Kidney (tissue), 14 donors: Measurements from ENCODE around the gene PIK3R1. TPM values are rescaled to one million over a fixed set of nuclear protein-coding genes. Genes with fewer than 3 reads are reported as not detected.

Experiments
- DNase-seq, 5 donors: peaks; one replicate each; pipeline ENCODE4 v3.0.0-alpha.2; 2013 to 2020
- FAIRE-seq: peaks from 2 replicates; lab custom pipeline; 2012; peaks lifted over from hg19 to GRCh38; lab: Jason Lieb, UNC
- H3K27ac ChIP-seq, 2 donors: one replicate each; pipeline ENCODE4 v1.7.0; 2013; ENCODE audit warnings: low read depth in 2 of 2, low read length in 2 of 2, inconsistent platforms in 1 of 2
- H3K27me3 ChIP-seq: one replicate; pipeline ENCODE4 v1.7.1; 2013; ENCODE audit warnings: low read length, inconsistent platforms; ENCODE audit not compliant: control insufficient read depth, insufficient read depth
- H3K36me3 ChIP-seq, 3 donors: one replicate each; pipeline versions ENCODE4 v1.7.0 to v1.7.1; 2013; ENCODE audit warnings: low read length in 3 of 3, control low read depth in 1 of 3, inconsistent platforms in 1 of 3; ENCODE audit not compliant: insufficient read depth in 3 of 3, control insufficient read depth in 2 of 3
- H3K4me1 ChIP-seq, 3 donors: one replicate each; pipeline versions ENCODE4 v1.7.0 to v1.7.1; 2013; ENCODE audit warnings: low read length in 3 of 3, inconsistent platforms in 1 of 3, low read depth in 1 of 3; ENCODE audit not compliant: control insufficient read depth in 2 of 3, insufficient read depth in 2 of 3
- H3K4me3 ChIP-seq, 3 donors: one replicate each; pipeline versions ENCODE4 v1.7.0 to v1.8.1; 2013; ENCODE audit warnings: low read length in 3 of 3, control low read depth in 1 of 3, inconsistent platforms in 1 of 3
- H3K9ac ChIP-seq, 3 donors: one replicate each; pipeline versions ENCODE4 v1.7.0 to v1.7.1; 2013; ENCODE audit warnings: low read length in 3 of 3, control low read depth in 1 of 3, inconsistent platforms in 1 of 3
- H3K9me3 ChIP-seq, 3 donors: one replicate each; pipeline versions ENCODE4 v1.7.0 to v1.7.1; 2013; ENCODE audit warnings: low read length in 3 of 3, control low read depth in 1 of 3, inconsistent platforms in 1 of 3; ENCODE audit not compliant: control insufficient read depth in 2 of 3, insufficient read depth in 1 of 3
- CTCF ChIP-seq: IDR thresholded peaks from 3 replicates; pipeline ENCODE4 v1.5.1; 2012; ENCODE audit warnings: mild to moderate bottlenecking, moderate library complexity, borderline replicate concordance; ENCODE audit not compliant: insufficient read depth; ENCODE audit errors: extremely low read depth
- intact Hi-C: fragments of 100-400 bp; cut with DNase I; formaldehyde crosslinking; loops from one replicate; pipeline ENCODE4 v1.11.1; 2022
- polyA plus RNA-seq: library from polyadenylated mRNA; stranded (reverse); fragments of 350-450 nt; fragmentation: Illumina TruSeq; extraction: RNeasy Lipid Tissue Mini Kit (QIAGEN cat#74804); gene quantifications from one replicate; pipeline ENCODE4 v1.2.3, GENCODE V29; 2014; ENCODE audit warnings: low read depth, low replicate concordance; ENCODE audit not compliant: insufficient read depth
- total RNA-seq: library from RNA; stranded (reverse); fragmentation: NEBNext Ultra II Directional; extraction: Animal tissue kit (Norgen Biotek cat#: 25700); gene quantifications from one replicate; pipeline ENCODE4 v1.2.1, GENCODE V29; 2021
- donor health status: control.
- donor health status: control.
- donor health status: control.
- donor health status: control.
- donor health status: control.
- donor health status: DM: yes; HTN: yes; CAD: no.
- donor health status: Normal renal cell carcinoma (clear cell type).

Gene PIK3R1
- total and polyA plus RNA-seq, 2 donors from 2014 or later = 26.6 to 138 TPM

- Histone ChIP-seq H3K9ac (no peak overlapping the region), H3K36me3 (no peaks in the 10 kb centered on the region), H3K4me1 (no peaks in the 10 kb centered on the region), H3K27ac (no peak overlapping the region), H3K9me3 (no peaks in the 10 kb centered on the region), H3K4me3 (no peak overlapping the region), H3K27me3 (no peaks in the 10 kb centered on the region)
- FAIRE-seq = no peak
- no peak for DNase-seq
- TF ChIP-seq CTCF = no peak
- intact Hi-C loops = no loop called here
Measured at GRCh38 chr5:68336200-68336599, 120.6 kb downstream of the PIK3R1 start.

- Histone ChIP-seq H3K4me3 (no peak overlapping the region), H3K4me1 (no peaks in the 10 kb centered on the region), H3K27ac (no peak overlapping the region), H3K36me3 (no peaks in the 10 kb centered on the region), H3K9ac (no peak overlapping the region), H3K9me3 (no peaks in the 10 kb centered on the region), H3K27me3 (no peaks in the 10 kb centered on the region)
- no peak for DNase-seq
- TF ChIP-seq CTCF = no peak
- no peak for FAIRE-seq
- intact Hi-C loops = no loop called here
Measured at GRCh38 chr5:68337235-68337634, 121.7 kb downstream of the PIK3R1 start.

- DNase-seq = no peak
- H3K36me3 ChIP-seq = no peaks in the 10 kb centered on the region
- intact Hi-C loops = no loop called here
- H3K27ac ChIP-seq = no peak overlapping the region
- no peak overlapping the region for H3K4me3 ChIP-seq
- H3K27me3 ChIP-seq = no peaks in the 10 kb centered on the region
- H3K9ac ChIP-seq = no peak overlapping the region
- H3K4me1 ChIP-seq = no peaks in the 10 kb centered on the region
- no peak for TF ChIP-seq CTCF
- no peaks in the 10 kb centered on the region for H3K9me3 ChIP-seq
- no peak for FAIRE-seq
Measured at GRCh38 chr5:68339921-68340321, 124.4 kb downstream of the PIK3R1 start.

- Histone ChIP-seq H3K27me3 (no peaks in the 10 kb centered on the region), H3K4me1 (no peaks in the 10 kb centered on the region), H3K36me3 (no peaks in the 10 kb centered on the region), H3K27ac (no peak overlapping the region), H3K9me3 (no peaks in the 10 kb centered on the region), H3K4me3 (no peak overlapping the region), H3K9ac (no peak overlapping the region)
- no peak for TF ChIP-seq CTCF
- intact Hi-C loops = no loop called here
- no peak for FAIRE-seq
- no peak for DNase-seq
Measured at GRCh38 chr5:68341006-68341405, 125.5 kb downstream of the PIK3R1 start.
